Endometrial microvascular endothelial cells (primary cell): Measurements from ENCODE around the gene STAT5B. TPM values are rescaled to one million over a fixed set of nuclear protein-coding genes. Genes with fewer than 3 reads are reported as not detected.

Experiments
- in situ Hi-C: cut with HindIII; loops from 2 replicates; pipeline ENCODE4 v1.10.0; 2017; ENCODE audit warnings: low sequenced_read_pairs, low pct_unique_long_range_greater_than_20kb; ENCODE audit errors: inconsistent ontology term
- total RNA-seq: library from RNA; depleted of rRNA; stranded (reverse); fragments of >200 nt; gene quantifications from one replicate; pipeline ENCODE4 v1.2.3, GENCODE V29; 2015; ENCODE audit errors: inconsistent ontology term

Gene STAT5B
- total RNA-seq, 1 donor from 2014 or later = 38.3 TPM

DNA sequence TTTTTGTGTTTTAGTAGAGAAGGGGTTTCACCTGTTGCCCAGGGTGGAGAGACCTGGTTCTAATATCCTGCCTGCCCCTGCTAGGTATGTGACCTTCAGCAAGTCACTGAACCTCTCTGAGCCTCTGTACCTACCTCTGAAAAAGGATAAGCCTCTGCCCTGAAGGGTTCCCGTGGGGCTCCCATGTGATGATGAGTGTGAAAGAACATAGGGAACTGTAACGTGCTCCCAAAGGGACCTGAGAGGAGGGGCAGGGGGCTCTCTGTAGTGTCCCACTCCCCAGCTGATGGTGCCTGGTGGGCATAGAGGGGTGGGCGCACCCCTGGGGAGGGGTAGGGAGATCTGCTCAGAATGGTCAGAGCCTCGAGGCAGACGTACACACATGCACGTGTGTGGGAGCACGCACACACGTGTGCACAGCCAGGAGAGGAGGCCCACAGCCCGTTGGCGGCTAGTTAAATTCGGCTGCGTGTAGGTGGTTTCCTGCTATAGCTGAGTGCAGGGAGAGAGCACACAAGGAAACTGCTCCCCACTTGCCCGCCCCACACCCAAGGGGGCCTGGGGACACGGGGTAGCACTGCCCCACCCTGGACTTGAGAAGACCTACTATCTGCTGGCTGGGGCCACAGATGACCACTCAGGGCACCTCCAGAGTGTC, 101.9 kb downstream of the STAT5B start:
- in situ Hi-C loops = no loop called here

DNA sequence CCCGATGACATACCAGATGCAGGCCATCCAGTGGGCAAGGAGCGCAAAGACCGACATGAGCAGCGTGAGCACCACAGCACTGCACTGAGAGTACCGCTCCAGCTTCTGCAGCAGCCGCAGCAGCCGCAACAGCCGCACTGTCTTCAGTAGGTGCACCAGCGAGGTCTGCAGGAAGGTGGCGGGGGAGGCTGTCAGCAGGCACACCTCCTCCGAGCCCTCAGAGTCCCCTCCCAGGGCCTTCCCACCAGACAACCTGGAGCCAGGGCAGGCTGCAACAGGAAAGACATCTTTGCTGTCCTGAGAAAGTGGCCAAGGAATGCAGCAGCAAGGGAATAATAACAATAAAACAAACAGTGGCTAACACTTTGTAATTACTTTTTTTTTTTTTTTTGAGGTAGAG, 104.4 kb downstream of the STAT5B start:
- in situ Hi-C loops = no loop called here

DNA sequence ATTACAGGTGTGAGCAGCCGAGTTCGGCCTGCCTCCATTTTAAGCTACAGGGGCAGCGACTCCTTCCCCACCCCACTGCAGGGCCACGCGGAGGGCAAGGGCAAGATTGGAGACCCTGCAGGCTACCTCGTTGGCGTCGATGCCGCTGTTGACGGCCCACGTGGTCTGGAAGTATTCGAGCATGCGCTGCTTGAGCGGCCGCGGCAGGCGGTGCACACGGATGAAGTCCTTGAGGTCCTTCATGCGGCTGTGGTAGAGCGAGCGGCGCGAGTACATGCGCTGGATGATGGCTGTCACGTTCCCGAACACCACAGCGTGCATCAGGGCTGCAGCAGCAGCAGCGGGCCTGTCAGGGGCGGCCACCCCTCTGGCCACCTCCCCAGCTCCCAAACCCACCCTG, 106.8 kb downstream of the STAT5B start:
- in situ Hi-C loops = no loop called here

GRCh38 chr17:42167807-42168206, 108.4 kb downstream of the STAT5B start:
- in situ Hi-C loops = no loop called here

- in situ Hi-C loops = no loop called here
Observed at GRCh38 chr17:42166196-42166763, 109.9 kb downstream of the STAT5B start.

DNA sequence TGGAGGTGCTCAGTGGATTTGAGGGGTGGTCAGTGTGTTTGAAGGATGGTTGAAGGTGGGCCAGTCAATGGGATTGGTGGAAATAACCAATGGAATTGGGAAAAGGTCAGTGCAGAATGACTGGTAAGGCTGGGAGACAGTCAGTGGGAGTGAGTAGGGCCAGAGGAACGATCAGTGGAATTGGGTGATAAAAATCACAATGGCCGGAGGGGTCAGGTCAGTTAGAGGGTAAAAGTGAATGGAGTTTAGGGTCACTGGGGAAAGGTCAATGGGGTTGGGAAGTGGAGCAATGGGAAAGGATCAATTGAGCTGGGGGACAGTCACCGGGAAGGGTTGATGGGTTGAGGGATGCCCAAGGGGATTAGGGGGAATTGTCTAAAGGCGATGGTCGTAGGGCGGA, 110.4 kb downstream of the STAT5B start:
- in situ Hi-C loops = no loop called here

DNA sequence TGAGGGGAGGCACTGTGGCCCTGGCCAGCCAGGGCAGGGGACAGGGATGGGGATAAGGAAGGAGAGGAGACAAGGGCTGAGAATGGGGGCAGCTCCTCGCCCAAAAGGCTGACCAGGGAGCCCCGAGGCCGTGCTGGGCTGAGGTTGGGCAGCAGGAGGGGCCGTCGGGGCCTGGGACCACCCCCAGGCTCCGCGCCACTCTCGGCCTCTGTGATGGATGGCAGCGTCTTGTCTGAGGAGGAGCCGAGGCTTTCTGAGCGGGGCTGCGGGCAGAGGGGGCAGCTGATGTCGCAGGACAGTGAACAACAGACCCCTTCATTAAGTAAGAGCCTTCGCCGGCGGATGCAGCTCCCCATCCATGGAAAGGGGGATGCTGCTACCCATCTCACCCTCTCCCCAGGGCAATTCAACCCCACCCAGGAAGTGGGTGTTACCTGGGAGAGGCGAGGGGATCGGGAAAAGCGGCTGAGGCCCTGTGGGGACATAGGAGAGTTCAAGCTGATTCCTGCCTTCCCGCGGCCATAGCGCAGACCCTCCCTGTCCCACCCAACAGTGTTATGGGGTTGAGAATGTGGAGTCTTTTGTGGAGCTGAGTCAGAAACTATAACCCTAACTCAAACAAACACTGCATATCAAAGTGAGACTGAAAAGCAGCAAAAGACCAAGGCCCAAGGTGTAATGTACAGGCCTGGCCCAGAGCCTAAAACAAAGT, 112.3 kb downstream of the STAT5B start:
- in situ Hi-C loops = no loop called here

- in situ Hi-C loops = no loop called here
Observed at GRCh38 chr17:42163113-42163512, 113.1 kb downstream of the STAT5B start.

- in situ Hi-C loops = no loop called here
Observed at GRCh38 chr17:42160531-42160910, 115.7 kb downstream of the STAT5B start.

DNA sequence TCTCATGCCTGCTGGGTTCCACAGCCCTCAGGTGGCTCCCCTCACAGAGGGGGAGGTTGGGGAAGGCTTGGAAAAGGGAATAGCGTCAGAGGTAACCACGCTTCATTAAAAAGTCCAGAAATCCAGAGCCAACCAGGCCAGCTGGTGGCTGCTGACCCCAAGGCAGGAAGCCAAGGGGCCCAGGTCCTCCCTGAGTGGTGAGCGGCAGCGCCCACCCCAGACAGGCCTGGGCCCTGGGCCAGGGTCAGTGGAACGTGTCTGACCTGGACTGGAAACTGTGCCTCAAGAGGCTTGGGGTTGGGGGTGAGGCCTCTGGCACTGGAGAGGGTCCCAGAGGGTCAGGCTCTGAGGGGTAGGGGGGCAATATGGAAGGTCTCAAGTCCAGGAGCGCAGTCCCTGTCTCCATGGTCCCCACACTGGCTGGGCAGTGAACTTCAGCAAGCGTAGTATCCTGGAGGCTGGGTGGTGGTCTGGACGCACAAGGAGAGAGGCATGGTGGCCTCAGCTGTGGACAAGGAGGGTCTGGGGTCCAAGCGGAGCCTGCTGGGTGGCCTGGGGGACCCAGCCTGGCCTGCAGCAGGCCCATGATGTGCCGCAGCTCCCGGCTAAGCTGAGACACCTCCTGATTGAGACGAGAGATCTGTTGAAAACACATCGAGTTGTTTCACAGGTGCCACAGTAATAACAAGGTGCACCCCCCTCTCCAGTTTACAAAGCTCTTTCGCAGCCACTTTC, 116.2 kb downstream of the STAT5B start:
- in situ Hi-C loops = no loop called here

GRCh38 chr17:42155614-42156045, 120.6 kb downstream of the STAT5B start:
- in situ Hi-C loops = no loop called here

GRCh38 chr17:42153919-42154742, 122.1 kb downstream of the STAT5B start:
- in situ Hi-C loops = no loop called here

Other genes starting within 250 kb of the STAT5B start
- gene C17orf113, start 225.8 kb downstream of the STAT5B start, total RNA-seq = 0.56 TPM
- 0.19 TPM for gene ZNF385C, start 177.9 kb downstream of the STAT5B start, total RNA-seq
- 7.1 TPM for gene DHX58, start 163.7 kb downstream of the STAT5B start, total RNA-seq
- 15.9 TPM for gene KAT2A, start 155.0 kb downstream of the STAT5B start, total RNA-seq
- not detected for gene HSPB9, start 153.6 kb downstream of the STAT5B start, total RNA-seq
- gene RAB5C, start 121.4 kb downstream of the STAT5B start, total RNA-seq = 197 TPM
- gene KCNH4, start 95.2 kb downstream of the STAT5B start, total RNA-seq = not detected
- not detected for gene HCRT, start 90.9 kb downstream of the STAT5B start, total RNA-seq
- gene GHDC, start 81.9 kb downstream of the STAT5B start, total RNA-seq = 14.9 TPM
- gene STAT5A, start 12.1 kb upstream of the STAT5B start, total RNA-seq = 12.5 TPM
- 86.0 TPM for gene STAT3, start 112.1 kb upstream of the STAT5B start, total RNA-seq
- gene CAVIN1, start 146.9 kb upstream of the STAT5B start, total RNA-seq = 806 TPM
- 27.1 TPM for gene ATP6V0A1, start 182.5 kb upstream of the STAT5B start, total RNA-seq